OCI-LY7 (cell line): ENCODE measurements around the gene RASAL1.

Experiments
- CTCF ChIP-seq: fragments of 200-600 bp; sonication (generic); conservative IDR thresholded peaks from 2 replicates; pipeline ENCODE4 v1.5.1; 2014; ENCODE audit warnings: mild to moderate bottlenecking, antibody characterized with exemption, low read length, moderate library complexity, mixed read lengths
- EZH2phosphoT487 ChIP-seq: fragments of 200-600 bp; sonication (generic); IDR thresholded peaks from 2 replicates; pipeline ENCODE4 v1.6.1; 2018; ENCODE audit warnings: low read depth, borderline replicate concordance, mild to moderate bottlenecking, mixed run types, antibody characterized with exemption, low read length, moderate library complexity, mixed read lengths

GRCh38 chr12:113129664-113130456, 5.7 kb downstream of the RASAL1 start:
- TF ChIP-seq CTCF (no peak), EZH2phosphoT487 (no peak)
